KOPT-K1 (cell line): ENCODE measurements around the gene PCGF3.

ENCODE experiments used
- H3K27ac ChIP-seq: fragments of 200-600 bp; sonication (generic); 2 replicates; pipeline ENCODE4 v1.5.1; 2016; ENCODE audit warnings: antibody characterized with exemption, mild to moderate bottlenecking, low read depth, low read length; ENCODE audit not compliant: poor library complexity, severe bottlenecking
- H3K36me3 ChIP-seq: fragments of 200-600 bp; sonication (generic); 2 replicates; pipeline ENCODE4 v1.5.1; 2017; ENCODE audit warnings: antibody characterized with exemption, mild to moderate bottlenecking, low read length, moderate library complexity; ENCODE audit not compliant: insufficient read depth
- H3K9me3 ChIP-seq: fragments of 200-600 bp; sonication (generic); 2 replicates; pipeline ENCODE4 v1.5.1; 2017; ENCODE audit warnings: antibody characterized with exemption, low read length, mild to moderate bottlenecking; ENCODE audit not compliant: insufficient read depth, poor library complexity, severe bottlenecking

Gene PCGF3

DNA sequence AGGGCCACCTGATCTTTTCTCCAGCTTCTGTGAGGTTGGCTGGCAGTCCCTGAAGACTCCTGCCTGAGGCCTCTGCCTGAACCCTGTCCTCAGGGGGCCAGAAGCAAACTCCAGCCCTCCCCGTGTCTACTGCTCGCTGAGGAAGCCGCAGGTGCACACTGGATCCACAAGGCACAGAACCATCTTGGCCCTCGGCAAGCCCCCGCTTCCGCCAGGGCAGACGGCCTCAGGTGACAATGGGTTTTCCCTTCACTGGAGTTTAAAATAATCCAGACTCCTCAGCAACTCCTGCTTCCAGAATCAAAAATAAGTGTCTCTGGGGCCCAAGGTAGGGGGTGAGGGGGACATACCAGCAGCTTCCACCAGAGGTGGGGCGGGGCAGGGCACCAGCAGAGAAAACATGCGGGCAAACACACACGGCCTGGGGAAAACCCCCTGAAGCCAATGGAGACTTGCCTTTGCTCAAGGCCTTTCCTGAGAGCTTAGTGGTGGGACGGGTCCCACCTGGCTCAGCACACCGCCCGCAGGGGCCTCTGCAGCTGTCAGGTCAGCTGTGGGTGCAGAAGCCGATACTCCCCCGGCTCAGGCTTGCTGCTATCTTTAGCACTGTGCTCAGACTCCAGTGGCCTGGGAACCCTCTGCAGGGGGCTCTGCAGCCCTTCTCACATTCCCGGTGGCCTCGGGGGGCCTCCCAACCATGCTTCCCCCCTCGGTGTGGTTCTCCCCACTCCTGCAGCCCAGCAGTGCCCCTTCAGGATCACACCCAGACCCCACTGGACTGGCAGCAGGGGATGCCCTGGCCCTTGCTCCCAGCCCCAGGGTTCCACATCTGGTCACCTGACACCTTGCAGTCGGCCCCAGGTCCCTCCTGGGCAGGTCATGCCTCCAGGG, 29.4 kb upstream of the PCGF3 start:
- Histone ChIP-seq H3K36me3 (peaks cover 18% of the 10 kb centered on the region), H3K9me3 (no peaks in the 10 kb centered on the region), H3K27ac (no peak overlapping the region)

DNA sequence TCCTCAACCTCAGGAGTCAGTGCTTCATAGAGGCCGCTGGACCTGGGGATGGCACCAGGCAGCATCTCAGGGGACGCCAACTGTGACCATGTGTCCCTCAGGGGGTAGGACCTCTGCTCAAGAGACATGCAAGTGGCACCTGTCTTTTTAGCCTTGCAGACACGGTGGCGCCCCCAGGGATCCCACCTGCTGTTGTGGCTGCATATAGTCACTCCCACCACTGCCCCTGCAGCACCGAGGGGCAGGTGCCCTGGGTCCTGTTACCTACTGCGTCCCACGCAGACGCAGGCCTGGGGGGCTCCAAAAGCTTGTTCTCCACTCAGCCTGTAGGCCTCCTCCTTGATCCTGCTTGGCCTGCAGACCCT, 28.8 kb upstream of the PCGF3 start:
- no peaks in the 10 kb centered on the region for H3K9me3 ChIP-seq
- H3K27ac ChIP-seq: no peak overlapping the region
- H3K36me3 ChIP-seq: peaks cover 12% of the 10 kb centered on the region

DNA sequence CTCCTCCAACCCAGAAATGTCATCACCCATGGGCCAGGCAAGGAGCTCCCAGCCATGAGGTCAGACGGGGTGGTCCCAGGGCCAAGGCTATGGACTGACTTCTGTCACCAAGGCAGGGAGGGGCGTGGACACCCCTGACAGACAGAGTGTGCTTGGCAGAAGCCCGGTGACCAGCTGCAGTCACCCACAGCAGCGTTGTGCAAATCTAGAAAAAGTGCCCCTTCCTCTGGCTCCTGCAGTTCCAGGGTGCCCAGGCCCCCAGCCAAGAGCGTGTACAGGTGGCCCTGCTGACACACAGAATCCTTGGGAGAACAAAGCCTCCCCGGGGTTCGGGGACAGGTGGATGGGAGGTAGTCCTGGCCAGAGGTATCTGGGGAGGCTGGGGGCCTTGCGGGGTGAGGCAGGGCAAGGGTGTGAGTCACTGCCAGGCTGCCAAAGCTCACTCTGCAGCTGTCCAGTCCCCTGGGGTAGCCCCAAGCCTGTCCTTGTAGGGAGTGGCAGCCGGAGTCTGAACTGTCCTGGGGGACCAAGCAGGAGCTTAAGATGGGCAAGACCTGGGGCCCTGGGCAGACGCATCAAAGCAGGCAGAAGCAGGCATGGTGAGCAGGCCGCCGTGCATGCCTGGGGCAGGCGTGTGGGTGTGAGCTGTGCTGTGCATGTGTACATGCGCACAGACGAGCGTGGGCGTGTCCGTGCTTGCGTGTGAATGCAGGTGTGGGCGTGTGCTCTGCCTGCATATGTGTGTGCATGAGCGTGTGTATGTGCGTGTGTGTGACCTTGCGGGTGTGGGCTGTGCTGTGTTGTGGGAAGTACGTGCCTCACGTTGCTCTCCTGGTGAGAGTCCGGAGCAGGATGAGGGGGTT, 28.0 kb upstream of the PCGF3 start:
- peaks cover 4% of the 10 kb centered on the region for H3K36me3 ChIP-seq
- H3K27ac ChIP-seq: no peak overlapping the region
- no peaks in the 10 kb centered on the region for H3K9me3 ChIP-seq

DNA sequence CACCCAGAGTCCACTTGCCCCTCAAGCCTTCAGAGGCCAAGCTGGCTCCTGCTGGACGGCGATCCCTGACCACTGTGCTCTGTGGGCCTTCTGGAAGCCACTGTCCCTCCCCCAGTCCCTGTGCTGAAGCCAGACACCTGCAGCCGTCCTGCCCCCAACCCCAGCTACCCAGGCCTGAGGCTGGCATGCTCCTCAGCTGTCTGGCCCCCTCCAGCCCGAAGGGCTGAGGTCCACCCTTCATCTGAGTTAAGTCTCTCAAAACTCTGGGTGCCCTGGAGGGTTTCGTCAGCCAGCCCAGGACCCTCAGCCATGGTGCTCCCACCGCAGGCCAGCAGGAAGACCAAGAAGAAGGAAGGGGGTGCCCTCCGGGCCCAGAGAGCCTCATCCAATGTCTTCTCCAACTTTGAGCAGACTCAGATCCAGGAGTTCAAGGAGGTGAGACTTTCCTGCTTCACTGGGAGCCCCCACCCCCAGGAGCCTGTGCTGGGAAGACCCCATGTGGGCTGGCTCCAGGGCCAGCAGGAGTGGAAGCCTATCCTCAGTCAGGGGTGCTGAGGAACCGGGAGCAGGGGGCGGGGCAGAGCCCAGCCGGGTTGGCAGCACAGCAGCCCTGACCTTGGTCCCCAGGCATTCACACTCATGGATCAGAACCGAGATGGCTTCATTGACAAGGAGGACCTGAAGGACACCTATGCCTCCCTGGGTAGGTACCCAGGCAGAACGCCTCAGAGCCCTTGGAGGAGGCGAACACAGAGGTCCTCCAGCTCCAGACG, 27.1 kb upstream of the PCGF3 start:
- Histone ChIP-seq H3K9me3 (no peaks in the 10 kb centered on the region), H3K36me3 (no peaks in the 10 kb centered on the region), H3K27ac (no peak overlapping the region)

DNA sequence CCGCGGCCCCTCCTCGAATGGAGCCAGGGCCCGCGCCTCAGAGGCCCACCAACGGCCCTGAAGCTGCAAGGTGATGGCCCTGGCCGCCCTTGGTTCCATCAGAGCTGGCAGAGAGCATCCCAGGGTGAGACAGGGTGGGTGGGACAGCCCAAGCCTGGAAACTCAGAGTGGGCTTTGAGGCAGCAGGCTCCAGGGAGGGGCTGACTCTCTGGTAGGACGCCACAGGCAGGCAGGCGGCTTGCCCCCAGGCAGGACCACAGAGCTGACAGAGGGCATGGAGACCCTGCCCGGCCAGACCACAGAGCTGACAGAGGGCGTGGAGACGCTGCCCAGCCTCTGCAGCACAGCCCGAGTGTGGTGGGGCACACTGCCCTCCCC, 26.5 kb upstream of the PCGF3 start:
- H3K36me3 ChIP-seq: no peaks in the 10 kb centered on the region
- H3K9me3 ChIP-seq: no peaks in the 10 kb centered on the region
- H3K27ac ChIP-seq: no peak overlapping the region

DNA sequence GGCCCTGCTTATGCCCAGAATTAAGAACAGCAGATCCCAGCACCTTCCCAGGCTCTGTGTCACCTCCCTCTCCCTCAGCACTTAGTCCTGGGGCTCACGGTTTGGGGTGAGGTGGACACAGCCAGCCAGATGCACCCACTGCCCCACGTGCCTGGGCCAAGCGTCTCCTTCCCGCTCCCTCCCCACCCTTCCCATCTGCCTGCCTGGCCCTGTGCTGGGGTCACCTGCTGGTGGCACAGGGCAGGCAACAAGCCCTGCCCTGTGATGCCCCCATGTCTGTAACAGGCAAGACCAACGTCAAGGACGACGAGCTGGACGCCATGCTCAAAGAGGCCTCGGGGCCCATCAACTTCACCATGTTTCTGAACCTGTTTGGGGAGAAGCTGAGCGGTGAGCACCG, 26.0 kb upstream of the PCGF3 start:
- H3K9me3 ChIP-seq: no peaks in the 10 kb centered on the region
- no peak overlapping the region for H3K27ac ChIP-seq
- H3K36me3 ChIP-seq: no peaks in the 10 kb centered on the region

DNA sequence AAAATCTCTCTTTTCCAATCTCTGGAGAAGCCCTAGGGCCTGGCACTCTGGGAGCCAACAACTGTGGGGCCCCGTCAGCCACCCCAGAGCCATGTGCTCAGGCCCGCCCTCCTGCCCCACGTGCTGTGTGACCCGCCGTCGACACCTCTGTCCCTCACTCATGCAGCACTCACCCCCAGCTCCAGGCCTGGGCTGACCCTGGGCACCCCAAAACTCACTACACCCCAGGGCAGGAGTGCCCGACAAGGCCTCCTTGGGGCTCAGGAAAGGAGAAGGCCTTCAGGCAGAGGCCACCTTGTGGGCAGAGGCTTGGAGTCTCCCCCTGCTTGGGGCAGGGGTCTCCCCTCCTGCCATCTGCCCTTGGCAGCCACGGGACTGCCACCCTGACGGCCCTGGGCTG, 25.5 kb upstream of the PCGF3 start:
- no peak overlapping the region for H3K27ac ChIP-seq
- no peaks in the 10 kb centered on the region for H3K36me3 ChIP-seq
- H3K9me3 ChIP-seq: no peaks in the 10 kb centered on the region

DNA sequence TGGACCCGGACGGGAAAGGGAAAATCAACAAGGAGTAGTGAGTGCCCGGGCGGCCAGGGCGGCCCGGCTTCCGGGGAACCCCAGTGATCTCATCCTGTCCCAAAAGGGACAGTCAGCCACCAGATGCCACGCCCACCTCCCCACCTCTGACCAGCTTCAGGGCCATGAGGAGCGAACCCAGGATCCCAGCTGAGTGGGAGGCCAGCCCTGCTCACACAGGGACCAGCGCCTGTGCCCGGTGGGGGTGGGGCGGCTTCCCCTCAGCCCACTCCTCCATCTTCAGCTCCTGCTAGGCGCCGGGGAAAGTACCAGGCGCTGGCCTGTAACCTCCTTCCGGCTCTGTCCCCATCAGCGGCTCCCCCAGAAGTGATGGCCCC, 25.1 kb upstream of the PCGF3 start:
- H3K9me3 ChIP-seq: no peaks in the 10 kb centered on the region
- no peak overlapping the region for H3K27ac ChIP-seq

DNA sequence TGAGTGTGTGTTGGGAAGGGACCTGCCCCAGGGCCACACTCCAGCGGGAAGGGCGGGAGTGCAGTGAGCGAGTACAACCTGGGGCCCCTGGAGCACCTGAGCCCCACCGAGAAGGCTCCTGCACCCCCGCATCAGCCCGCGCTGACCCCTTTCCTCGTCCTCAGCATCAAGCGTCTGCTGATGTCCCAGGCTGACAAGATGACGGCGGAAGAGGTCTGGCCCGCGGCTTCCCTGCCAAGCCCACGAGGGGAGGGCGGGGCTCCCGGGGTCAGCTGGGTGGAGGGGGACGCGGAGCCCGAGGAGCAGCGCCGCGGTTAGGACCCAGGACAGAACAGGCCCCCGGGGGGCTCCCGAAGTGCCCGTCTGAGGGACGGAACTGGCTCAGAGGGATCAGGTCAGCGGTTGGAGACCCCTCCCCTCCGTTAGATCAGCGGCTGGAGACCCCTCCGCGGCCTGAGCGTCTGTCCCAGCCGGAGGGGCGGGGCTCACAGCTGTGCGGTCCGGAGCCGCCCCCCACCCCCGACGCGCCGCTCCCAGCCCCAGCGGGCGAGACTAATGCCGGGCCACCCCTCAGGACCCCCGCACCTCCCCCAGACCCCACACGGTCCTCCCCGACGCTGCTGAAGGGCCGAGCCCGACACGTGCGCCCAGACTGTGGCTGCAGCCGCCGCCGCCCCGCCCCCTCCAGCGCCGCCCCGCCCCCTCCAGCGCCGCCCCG, 24.5 kb upstream of the PCGF3 start:
- Histone ChIP-seq H3K9me3 (no peaks in the 10 kb centered on the region), H3K36me3 (no peaks in the 10 kb centered on the region), H3K27ac (no peak overlapping the region)

More for the DNA sequence above, 25.1 kb upstream of the PCGF3 start:
- no peaks in the 10 kb centered on the region for H3K36me3 ChIP-seq

DNA sequence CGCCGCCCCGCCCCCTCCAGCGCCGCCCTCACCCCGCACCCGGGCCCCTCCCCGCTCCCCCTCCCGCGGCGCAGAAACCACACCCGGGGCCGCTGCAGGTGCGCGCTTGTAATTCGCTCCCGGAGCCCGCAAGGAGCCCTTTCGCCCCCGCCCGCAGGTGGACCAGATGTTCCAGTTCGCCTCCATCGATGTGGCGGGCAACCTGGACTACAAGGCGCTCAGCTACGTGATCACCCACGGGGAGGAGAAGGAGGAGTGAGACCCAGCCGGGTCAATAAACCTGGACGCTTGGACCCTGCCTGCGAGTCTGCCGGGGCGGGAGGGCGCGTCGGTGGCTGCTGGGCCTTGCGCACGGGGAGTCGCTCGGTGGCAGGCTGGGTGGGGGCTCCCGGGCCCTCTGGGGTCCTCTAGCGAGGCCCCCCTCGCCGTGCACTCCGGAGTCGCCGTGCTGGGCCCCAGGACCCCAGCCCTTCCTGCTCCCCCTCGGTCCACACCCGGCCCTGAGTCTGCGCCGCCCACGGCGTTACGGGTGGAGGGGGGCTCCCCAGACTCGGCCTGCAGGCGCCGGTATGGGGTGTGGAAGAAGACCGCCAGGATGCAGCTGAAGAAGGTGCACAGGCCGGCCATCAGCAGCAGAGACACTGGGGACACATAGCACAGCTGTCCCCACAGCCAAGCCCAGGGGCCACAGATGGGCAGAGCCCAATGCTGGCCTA, 23.7 kb upstream of the PCGF3 start:
- H3K27ac ChIP-seq: no peak overlapping the region
- H3K36me3 ChIP-seq: no peaks in the 10 kb centered on the region
- H3K9me3 ChIP-seq: no peaks in the 10 kb centered on the region

DNA sequence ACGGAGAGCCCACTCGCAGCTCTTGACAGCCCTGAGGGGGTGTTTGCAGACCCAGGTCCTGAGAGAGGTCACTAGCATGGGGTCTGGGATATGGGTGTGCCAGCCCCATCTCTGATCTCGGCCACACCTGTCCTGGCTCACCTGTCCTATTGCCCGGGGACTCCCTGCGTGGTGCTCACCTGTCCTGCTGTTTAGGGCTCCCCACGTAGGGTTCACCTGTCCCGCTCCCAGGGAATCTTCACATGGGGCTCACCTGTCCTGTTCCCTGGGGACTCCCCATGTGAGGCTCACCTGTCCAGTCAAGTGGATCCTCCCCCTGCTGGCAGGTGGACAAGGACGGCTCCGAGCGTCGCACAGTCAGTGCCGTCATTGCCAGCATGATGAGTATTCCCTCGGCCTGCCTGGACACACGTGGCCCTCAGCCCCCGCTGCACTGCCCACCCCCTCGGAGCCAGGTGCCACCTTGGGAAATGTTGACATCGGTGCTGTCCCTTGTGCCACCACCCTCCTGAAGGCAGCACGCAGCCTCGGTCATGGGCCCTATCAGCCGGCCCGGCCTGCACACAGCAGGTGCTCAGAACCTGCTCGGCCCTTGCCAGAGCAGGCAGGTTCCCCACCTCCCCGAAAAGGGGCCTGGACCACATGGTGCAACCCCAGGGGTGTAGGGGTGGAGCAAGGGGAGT, 23.0 kb upstream of the PCGF3 start:
- no peaks in the 10 kb centered on the region for H3K9me3 ChIP-seq
- no peaks in the 10 kb centered on the region for H3K36me3 ChIP-seq
- H3K27ac ChIP-seq: no peak overlapping the region

DNA sequence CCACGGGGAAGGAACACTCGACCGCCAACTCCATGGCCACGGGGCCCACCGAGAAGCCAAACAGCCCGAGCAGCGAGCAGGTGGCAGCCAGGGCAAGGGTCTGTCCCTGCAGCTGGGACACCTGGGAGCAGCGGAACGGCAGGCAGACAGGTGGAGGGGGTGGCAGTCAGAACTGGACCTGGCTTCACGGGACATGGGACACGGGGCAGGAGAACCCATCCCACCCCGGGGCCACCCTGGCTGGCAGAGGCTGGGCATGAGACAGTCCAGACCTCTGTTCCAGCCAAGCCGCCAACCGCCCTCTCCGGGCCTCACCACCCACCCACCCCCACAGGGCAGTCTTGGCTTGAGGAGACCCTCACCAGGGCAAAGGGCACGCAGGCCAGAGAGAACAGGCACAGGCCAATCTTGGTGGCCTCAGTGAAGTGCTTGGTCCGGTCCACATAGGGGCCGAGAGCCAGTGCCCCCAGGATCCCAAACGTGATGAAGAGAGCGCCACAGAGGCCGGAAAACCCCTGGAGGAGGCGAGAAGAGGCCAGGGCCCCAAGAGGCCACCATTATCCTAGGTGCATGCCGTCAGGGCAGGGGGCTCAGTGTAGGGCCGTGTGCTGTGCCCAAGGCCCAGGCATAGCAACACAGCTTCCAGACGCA, 22.3 kb upstream of the PCGF3 start:
- no peaks in the 10 kb centered on the region for H3K9me3 ChIP-seq
- no peaks in the 10 kb centered on the region for H3K36me3 ChIP-seq
- no peak overlapping the region for H3K27ac ChIP-seq

DNA sequence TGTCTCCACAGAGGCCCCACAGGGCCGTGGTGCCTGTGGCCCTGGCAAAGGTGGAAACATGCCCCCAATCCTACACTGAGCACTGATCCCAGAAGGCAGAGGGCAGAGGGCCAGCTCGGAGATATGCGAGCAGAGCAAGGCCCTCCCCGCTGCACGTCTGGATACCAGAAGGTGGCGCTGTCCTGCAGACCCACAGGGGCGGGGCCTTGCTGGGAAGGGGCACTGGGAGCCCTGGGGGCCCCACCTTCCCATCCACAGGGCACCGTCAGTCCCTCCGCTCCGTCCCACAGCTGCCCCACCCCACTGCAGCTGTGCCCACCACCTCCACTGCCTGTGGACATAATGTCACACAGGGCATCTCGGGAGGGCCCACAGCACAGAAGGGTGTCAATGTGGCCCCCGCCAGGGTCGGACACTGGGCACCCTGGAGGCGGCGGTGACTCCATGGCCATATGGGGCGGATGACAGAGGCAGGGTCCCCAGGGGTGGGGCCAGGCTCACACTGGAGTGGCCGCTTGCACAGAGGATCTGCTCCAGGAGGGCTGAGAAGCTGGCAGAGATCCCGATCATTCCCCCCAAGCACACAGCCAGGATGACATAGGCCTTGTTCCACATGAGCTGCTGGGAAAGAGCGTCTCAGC, 21.5 kb upstream of the PCGF3 start:
- H3K36me3 ChIP-seq: no peaks in the 10 kb centered on the region
- H3K9me3 ChIP-seq: no peaks in the 10 kb centered on the region
- no peak overlapping the region for H3K27ac ChIP-seq
